Measurements from ENCODE around the gene CTCF. TPM values are rescaled to one million over a fixed set of nuclear protein-coding genes. Genes with fewer than 3 reads are reported as not detected.

The CTCF gene
- total RNA-seq, 8 experiments from 2014 or later: 19.6 to 47.6 (median 31.2) TPM

DNA sequence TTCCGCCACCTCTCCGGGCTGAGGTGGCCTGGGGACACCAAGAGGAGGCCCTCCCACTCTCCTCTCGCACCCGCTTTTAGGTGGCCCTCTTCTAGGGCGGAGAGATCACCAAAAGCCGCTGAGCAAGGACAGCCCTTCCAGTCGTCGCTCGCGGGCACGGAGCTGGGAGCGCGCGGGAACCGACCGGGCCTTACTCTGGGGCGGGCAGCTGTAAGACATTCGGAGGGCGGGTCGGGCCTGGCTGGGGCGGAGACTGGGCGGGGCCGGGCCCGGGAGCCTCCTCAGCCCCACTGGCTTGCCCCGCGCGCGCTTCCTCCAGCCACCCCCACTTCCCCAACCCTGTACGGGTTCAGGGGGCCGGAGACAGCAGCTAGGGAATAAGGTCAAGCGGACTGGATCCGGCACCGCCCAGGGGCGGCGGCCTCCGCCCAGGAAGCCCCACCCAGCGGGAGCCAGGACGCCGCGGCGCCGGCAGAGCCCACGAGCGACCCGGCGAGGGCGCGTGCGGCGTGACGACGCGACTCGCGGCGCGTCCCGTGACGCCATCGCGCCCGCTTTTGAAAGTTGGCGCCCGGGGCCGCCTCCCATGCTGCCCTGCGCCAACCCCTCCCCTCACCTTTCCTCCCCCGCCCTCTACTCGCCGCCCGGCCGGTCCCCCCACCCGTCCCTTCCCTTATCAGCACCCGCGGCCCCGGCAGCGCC is 351 bp upstream of the CTCF start:
- ATAC-seq (replicated peaks in 6 of 8): peak; percentile 70 to 84 (median 78)
- Histone ChIP-seq H3K4me1 (replicated peaks in 1 of 2) (peaks cover 3 to 13% of the 10 kb centered on the region in 2 donors), H3K4me3 (peak overlapping the region; percentile 93 to 100 (median 100)), H3K27ac (peak overlapping the region; percentile 99 to 100)
- whole genome bisulfite sequencing, 10 experiments: 0 to 30% (median 20%) methylated on average over 1 to 2 of the region's 76 CpGs; no CpG with 5 or more reads in 7 of the 10 experiments
- in situ Hi-C loops (cut with MboI; ENCODE audit: low pct_unique_long_range_greater_than_20kb in 2 of 9, low sequenced_read_pairs in 9 of 9, unreplicated experiment in 9 of 9): no loop called here

DNA sequence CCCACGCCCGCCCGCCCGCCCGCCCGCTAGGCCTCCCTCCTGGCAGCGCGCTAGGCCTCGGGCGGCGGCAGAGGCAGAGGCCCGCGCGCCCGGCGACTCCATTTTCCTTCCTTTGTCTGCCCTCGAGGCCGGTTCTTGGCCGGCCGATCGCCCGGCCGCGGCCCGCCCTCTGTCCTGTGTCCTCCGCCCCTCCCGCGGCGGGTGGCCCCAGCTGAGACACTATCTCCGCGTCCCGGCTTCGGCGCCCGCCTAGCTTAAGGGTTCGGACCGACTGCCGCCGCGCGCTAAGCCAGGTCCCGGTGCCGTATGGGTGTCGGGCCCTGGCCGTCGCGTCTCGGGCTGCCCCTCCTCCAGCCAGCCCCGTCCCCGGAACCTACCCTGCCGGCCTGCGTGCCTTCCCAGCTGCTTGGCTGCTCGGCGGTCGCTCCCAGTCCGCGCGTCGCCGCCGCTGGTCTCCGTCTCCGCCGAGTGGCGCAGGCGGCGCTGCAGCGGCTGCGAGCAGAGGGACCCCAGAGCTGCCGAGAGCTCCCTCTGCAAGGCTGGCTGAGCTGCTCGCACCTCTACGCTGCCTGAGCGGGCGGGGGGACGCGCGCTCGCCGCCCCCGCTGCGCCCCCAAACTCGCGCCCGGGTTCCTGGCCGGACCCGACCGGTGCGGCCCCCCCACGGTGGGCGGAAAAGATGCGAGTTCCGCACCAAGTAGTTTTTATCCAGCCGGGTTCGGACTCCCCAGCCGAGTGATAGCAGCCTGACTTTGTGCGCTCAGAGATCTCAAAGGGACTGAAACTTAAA is 787 bp downstream of the CTCF start:
- Histone ChIP-seq H3K4me3 (peak overlapping the region; percentile 93 to 100 (median 100)), H3K4me1 (replicated peaks in 1 of 2) (peaks cover 3 to 13% of the 10 kb centered on the region in 2 donors), H3K27ac (peak overlapping the region; percentile 99 to 100)
- in situ Hi-C loops (cut with MboI; ENCODE audit: low pct_unique_long_range_greater_than_20kb in 2 of 9, low sequenced_read_pairs in 9 of 9, unreplicated experiment in 9 of 9): no loop called here
- WGBS, 10 experiments: 0% methylated on average over 1 to 2 of the region's 96 CpGs; no CpG with 5 or more reads in 7 of the 10 experiments
- ATAC-seq (replicated peaks in 6 of 8): peak; percentile 9 to 40 (median 28)

DNA sequence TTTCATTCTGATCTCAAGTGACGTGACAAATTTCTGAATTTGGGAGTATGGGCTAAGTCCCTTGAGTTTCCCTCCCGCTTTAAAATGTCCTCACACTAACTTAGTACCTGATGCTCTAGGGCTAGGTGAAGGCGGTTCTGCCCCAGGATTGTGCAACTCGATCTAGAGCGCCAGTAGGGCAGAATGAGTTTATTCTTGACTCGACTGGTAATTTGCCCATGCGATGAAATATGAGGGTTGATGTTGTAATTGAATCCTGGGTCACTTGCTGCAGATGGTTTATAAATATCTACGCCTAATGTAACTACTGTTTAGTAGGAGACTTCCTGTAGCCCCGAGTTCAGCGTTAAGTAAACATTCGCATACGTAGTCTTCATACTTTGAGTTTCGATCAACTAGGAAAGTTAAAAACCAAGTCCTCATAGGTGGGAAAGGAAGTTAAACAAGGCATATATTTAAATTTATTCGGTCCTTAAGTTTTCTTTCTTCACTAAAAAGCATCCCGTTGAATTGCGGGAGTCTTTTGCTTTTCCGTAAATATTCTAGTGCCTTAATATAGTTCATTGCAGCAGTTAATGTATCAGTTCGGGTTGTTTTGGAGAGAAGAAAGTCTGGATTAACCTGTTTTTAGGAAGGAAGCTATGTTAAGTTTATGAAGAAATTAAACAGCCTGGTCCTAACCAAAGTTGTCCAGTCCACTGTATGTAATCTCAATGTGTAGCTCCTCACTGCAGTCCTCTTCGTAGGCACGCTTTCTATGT is 1.6 kb downstream of the CTCF start:
- H3K27ac ChIP-seq: peak overlapping the region; percentile 99 to 100
- peak overlapping the region; percentile 93 to 100 (median 100) for H3K4me3 ChIP-seq
- ATAC-seq (replicated peaks in 6 of 8): no peak
- 0 to 8% (median 3%) methylated on average over 5 to 18 of the region's 20 CpGs for WGBS, 10 experiments
- in situ Hi-C loops (cut with MboI; ENCODE audit: low pct_unique_long_range_greater_than_20kb in 2 of 9, low sequenced_read_pairs in 9 of 9, unreplicated experiment in 9 of 9): no loop called here
- peaks cover 3 to 13% of the 10 kb centered on the region in 2 donors for H3K4me1 ChIP-seq (replicated peaks in 1 of 2)

DNA sequence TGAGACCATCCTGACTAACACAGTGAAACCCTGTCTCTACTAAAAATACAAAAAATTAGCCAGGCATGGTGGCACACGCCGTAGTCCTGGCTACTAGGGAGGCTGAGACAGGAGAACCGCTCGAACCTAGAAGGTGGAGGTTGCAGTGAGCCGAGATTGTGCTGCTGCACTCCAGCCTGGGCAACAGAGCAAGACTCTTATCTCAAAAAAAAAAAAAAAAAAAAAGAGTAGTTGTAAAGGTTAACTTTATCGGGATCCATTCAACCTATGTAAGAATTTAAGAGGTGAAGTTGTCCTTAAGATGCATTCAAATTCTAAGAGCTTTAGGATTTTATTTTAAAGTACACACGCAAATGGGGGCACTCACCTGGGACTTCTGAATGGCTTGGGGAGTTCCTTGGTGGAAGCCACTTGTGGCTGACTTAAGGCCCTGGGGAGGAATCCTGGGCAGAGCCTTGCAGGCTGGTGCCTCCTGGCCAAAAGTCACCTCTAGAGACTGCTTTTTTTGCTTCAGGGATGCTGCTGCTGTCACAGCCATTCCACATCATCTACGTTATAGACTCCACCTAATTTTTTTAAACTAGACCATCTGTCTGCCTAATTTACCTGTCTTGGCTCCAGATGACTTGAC is 3.3 kb downstream of the CTCF start:
- ATAC-seq (replicated peaks in 6 of 8): no peak
- H3K27ac ChIP-seq: no peak overlapping the region
- H3K4me3 ChIP-seq: no peak overlapping the region
- in situ Hi-C loops (cut with MboI; ENCODE audit: low pct_unique_long_range_greater_than_20kb in 2 of 9, low sequenced_read_pairs in 9 of 9, unreplicated experiment in 9 of 9): no loop called here
- peaks cover 3 to 13% of the 10 kb centered on the region in 2 donors for H3K4me1 ChIP-seq (replicated peaks in 1 of 2)
- WGBS, 10 experiments: 74 to 100% (median 96%) methylated on average over 1 to 8 of the region's 8 CpGs

DNA sequence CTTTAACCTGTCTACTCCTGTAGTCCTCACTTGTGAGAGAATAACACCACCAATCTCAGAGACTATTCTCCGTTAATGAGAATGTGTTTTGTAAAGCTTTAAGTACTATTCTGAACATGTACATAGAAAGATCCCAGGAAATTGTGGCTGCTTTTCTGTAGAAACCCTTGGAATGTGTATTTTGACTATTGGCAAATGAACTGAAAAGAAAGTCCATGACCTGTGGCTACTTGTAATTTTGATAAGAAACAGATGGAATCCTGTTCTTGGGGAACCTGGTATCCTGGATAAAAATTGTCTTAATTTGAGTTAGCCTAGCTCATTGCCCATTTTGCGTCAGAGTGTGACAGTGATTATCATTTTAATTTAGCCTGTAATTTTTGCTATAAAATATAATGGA is 9.1 kb downstream of the CTCF start:
- 78 to 100% (median 100%) methylated on average over 1 to 2 of the region's 2 CpGs for WGBS, 10 experiments
- Histone ChIP-seq H3K4me1 (replicated peaks in 1 of 2) (no peaks in the 10 kb centered on the region), H3K4me3 (no peak overlapping the region), H3K27ac (no peak overlapping the region)
- in situ Hi-C loops (cut with MboI; ENCODE audit: low pct_unique_long_range_greater_than_20kb in 2 of 9, low sequenced_read_pairs in 9 of 9, unreplicated experiment in 9 of 9): no loop called here
- no peak for ATAC-seq (replicated peaks in 6 of 8)

DNA sequence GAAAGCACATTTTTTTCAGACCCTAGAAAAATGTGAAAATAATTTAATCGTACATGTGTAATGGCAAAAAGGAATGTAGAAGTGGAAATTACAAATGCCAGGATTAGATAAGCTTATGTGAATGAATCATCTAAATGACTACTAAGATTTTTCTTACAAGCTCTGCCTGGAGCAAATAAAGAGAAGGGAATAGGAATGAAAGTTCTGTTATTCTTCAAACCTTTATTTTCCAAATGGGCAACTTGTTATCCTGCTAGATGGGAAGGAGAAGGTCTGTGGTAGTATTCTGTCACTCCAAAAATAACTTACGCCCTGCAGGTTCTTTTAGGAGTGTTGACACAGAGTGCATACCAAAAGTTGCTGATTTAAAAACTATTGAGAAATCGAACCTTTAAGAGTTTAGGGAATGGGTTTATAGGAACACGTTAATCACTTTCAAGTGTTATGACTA is 9.7 kb downstream of the CTCF start:
- peak in 3 of 8 experiments; percentile 28 to 47 (median 30) for ATAC-seq (replicated peaks in 6 of 8)
- Histone ChIP-seq H3K4me3 (no peak overlapping the region), H3K27ac (no peak overlapping the region), H3K4me1 (replicated peaks in 1 of 2) (no peaks in the 10 kb centered on the region)
- WGBS, 10 experiments: 39 to 100% (median 88%) methylated on average over 1 to 4 of the region's 4 CpGs
- in situ Hi-C loops (cut with MboI; ENCODE audit: low pct_unique_long_range_greater_than_20kb in 2 of 9, low sequenced_read_pairs in 9 of 9, unreplicated experiment in 9 of 9): no loop called here

DNA sequence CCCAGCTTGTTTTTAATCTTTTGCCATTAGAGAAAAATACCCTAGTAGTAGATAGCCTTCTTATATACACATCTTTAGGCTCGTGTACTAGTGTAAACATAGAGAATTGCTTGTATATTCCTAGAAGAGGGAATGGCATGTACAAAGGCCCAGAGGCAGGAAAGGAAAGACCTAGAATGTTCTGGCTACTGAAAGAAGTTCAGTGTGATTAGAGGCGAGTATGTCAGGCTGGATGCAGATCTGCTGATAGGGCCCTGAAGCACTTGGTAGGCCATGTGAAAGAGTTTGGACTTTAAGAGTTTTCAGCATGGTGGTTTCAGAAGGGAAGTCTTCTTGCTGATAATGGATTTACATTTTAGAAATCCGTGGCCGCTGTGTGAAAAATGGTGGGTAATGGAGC is 17.4 kb downstream of the CTCF start:
- WGBS, 10 experiments: 83 to 100% (median 94%) methylated on average over 2 to 4 of the region's 4 CpGs; no CpG with 5 or more reads in 4 of the 10 experiments
- H3K4me1 ChIP-seq (replicated peaks in 1 of 2): no peaks in the 10 kb centered on the region
- no peak overlapping the region for H3K4me3 ChIP-seq
- no peak for ATAC-seq (replicated peaks in 6 of 8)
- H3K27ac ChIP-seq: no peak overlapping the region
- in situ Hi-C loops (cut with MboI; ENCODE audit: low pct_unique_long_range_greater_than_20kb in 2 of 9, low sequenced_read_pairs in 9 of 9, unreplicated experiment in 9 of 9): no loop called here

DNA sequence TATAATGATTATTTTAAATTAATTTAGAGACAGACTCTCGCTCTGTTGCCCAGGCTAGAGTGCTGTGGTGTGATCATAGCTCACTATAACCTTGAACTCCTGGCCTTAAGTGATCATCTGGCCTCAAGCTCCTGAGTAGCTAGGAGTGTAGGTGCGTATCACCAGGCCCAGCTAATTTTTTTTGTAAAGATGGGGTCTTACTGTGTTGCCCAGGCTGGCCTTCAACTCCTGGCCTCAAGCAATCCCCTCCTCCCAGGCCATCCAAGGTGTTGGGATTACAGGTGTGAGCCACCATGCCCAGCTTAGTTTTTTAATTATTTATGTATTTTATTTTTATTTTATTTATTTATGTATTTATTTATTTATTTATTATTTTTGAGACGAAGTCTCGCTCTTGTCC is 17.9 kb downstream of the CTCF start:
- 94 to 100% (median 100%) methylated on average over 1 to 4 of the region's 4 CpGs; no CpG with 5 or more reads in 1 of the 10 experiments for WGBS, 10 experiments
- in situ Hi-C loops (cut with MboI; ENCODE audit: low pct_unique_long_range_greater_than_20kb in 2 of 9, low sequenced_read_pairs in 9 of 9, unreplicated experiment in 9 of 9): no loop called here
- Histone ChIP-seq H3K4me3 (no peak overlapping the region), H3K27ac (no peak overlapping the region), H3K4me1 (replicated peaks in 1 of 2) (no peaks in the 10 kb centered on the region)
- no peak for ATAC-seq (replicated peaks in 6 of 8)

DNA sequence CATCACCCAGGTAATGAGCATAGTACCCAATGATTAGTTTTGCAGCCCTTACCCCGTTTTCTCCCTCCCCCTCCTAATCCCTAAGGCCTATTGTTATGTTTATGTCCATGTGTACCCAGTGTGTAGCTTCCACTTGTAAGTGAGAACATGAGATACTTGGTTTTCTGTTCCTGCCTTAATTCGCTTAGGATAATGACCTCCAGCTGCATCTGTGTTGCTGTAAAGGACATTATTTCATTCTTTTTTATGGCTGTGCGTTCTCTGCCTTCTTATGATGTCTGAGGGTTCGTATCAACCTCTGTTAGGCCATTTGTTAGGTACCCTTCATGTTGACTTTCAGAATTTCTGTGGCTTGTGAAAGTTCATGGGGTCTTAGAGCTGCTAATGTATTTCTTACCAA is 31.0 kb downstream of the CTCF start:
- no peak overlapping the region for H3K27ac ChIP-seq
- WGBS, 10 experiments: 9 to 100% (median 44%) methylated on average over 1 to 4 of the region's 4 CpGs; no CpG with 5 or more reads in 1 of the 10 experiments
- ATAC-seq (replicated peaks in 6 of 8): no peak
- in situ Hi-C loops (cut with MboI; ENCODE audit: low pct_unique_long_range_greater_than_20kb in 2 of 9, low sequenced_read_pairs in 9 of 9, unreplicated experiment in 9 of 9): no loop called here
- no peak overlapping the region for H3K4me3 ChIP-seq
- peaks cover 6 to 7% of the 10 kb centered on the region in 2 donors for H3K4me1 ChIP-seq (replicated peaks in 1 of 2)

DNA sequence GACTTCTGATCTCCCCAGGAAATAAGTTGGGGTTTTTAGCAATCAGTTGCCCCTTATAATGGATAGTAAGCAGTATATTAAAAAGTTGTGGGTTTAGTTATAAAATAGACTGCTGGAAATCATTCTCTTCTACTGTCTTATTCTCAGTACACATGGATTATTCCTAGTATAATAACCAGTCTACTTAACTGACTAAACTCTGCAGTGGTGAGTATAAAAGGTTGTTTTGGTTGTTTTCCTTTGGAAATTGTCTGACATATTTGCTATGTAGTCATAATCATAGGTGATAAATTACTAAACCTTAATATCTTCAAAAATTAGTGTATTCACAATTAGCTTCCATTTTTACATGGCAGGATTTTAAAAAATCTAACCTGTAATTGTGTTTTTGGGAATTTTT is 31.4 kb downstream of the CTCF start:
- no peak overlapping the region for H3K27ac ChIP-seq
- ATAC-seq (replicated peaks in 6 of 8): no peak

DNA sequence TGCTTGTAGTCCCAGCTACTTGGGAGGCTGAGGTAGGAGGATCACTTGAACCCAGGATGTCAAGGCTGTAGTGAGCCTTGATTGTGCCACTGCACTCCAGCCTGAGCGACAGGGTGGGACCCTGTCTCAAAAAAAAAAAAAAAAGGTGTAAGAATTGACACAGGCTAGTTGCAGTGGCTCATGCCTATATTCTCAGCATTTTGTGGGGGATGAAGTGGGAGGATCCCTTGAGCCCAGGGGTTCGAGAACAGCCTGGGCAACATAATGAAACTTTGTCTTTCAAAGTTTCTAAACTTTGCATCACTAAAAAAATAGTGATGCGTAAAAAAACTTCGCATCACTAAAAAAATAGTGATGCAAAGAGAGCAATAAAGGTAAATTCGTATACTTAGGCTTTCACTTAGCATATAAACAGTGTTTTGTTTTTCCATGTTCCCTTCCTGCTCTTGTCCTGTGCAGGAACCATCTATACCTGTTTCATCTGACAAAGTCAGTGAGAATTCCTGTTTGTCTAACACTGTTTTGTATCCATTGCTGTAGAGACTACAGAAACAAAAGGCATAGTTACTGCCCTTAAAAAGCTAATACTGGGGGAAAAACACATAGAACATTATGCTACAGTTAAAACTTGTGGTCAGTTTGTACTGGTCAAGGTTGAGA is 32.1 kb downstream of the CTCF start:
- no peak overlapping the region for H3K4me3 ChIP-seq
- in situ Hi-C loops (cut with MboI; ENCODE audit: low pct_unique_long_range_greater_than_20kb in 2 of 9, low sequenced_read_pairs in 9 of 9, unreplicated experiment in 9 of 9): no loop called here
- H3K27ac ChIP-seq: no peak overlapping the region
- no peak for ATAC-seq (replicated peaks in 6 of 8)
- 40 to 97% (median 79%) methylated on average over 1 to 5 of the region's 5 CpGs for WGBS, 10 experiments
- H3K4me1 ChIP-seq (replicated peaks in 1 of 2): peaks cover 6 to 7% of the 10 kb centered on the region in 2 donors

More for the DNA sequence above, 31.4 kb downstream of the CTCF start:
- Histone ChIP-seq H3K4me1 (replicated peaks in 1 of 2) (peaks cover 6 to 7% of the 10 kb centered on the region in 2 donors), H3K4me3 (no peak overlapping the region)
- in situ Hi-C loops (cut with MboI; ENCODE audit: low pct_unique_long_range_greater_than_20kb in 2 of 9, low sequenced_read_pairs in 9 of 9, unreplicated experiment in 9 of 9): no loop called here

DNA sequence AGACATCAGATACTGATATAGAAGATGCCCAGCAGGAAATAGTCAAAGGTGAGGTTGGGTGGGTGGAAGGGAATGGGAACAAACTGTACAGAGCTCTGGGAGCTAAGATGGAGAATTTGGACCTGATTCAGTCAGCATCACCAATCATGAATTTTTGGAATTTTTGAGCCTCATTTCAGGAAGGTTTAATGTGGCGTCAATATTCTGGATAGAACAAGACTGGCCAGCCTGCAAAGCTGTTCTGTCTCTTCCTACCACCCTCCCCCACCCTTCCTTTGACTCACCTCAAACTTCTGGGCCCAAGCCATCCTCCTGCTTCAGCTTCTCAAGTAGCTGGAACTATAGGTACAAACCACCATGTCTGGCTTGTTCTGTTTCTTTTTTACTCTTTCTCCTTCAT is 32.6 kb downstream of the CTCF start:
- WGBS, 10 experiments: 17 to 100% (median 70%) methylated on average over 1 of the region's 1 CpG; no CpG with 5 or more reads in 6 of the 10 experiments
- ATAC-seq (replicated peaks in 6 of 8): no peak
- in situ Hi-C loops (cut with MboI; ENCODE audit: low pct_unique_long_range_greater_than_20kb in 2 of 9, low sequenced_read_pairs in 9 of 9, unreplicated experiment in 9 of 9): no loop called here
- H3K4me1 ChIP-seq (replicated peaks in 1 of 2): peaks cover 6 to 7% of the 10 kb centered on the region in 2 donors
- H3K4me3 ChIP-seq: no peak overlapping the region
- H3K27ac ChIP-seq: no peak overlapping the region
